Sigmoid colon (tissue), 7 donors: Measurements from ENCODE around the gene ALPG. TPM values are rescaled to one million over a fixed set of nuclear protein-coding genes. Genes with fewer than 3 reads are reported as not detected.
"Not testable (repeated sequence)": the region's sequence is repeated elsewhere in the genome, so short reads cannot be mapped to it uniquely, and the experiment has no call there.

Experiments
- DNase-seq: peaks from one replicate; pipeline ENCODE4 v3.0.0-alpha.2; 2019
- H3K27ac ChIP-seq, 4 donors: fragments of 200-600 bp; sonication (generic); one replicate each; pipeline ENCODE4 v1.5.1; 2016 to 2019; ENCODE audit warnings: mild to moderate bottlenecking in 1 of 4
- H3K27me3 ChIP-seq, 3 donors: fragments of 200-600 bp; sonication (generic); one replicate each; pipeline ENCODE4 v1.5.1; 2019; ENCODE audit warnings: mild to moderate bottlenecking in 1 of 3
- H3K36me3 ChIP-seq, 4 donors: fragments of 200-600 bp; sonication (generic); one replicate each; pipeline ENCODE4 v1.5.1; 2016 to 2019
- H3K4me1 ChIP-seq, 4 donors: fragments of 200-600 bp; sonication (generic); one replicate each; pipeline ENCODE4 v1.5.1; 2017 to 2019
- H3K4me3 ChIP-seq, 4 donors: fragments of 200-600 bp; sonication (generic); one replicate each; pipeline ENCODE4 v1.5.1; 2017 to 2019; ENCODE audit warnings: mild to moderate bottlenecking in 2 of 4, moderate library complexity in 1 of 4
- H3K9me3 ChIP-seq, 4 donors: fragments of 200-600 bp in 3 of 4; sonication (generic) in 3 of 4; one replicate each; pipeline versions ENCODE4 v1.5.1 to v1.6.1; 2013 to 2019
- EP300 ChIP-seq, 4 donors: sonication (generic); formaldehyde crosslinking; IDR thresholded peaks; one replicate each; pipeline ENCODE4 v1.6.1; 2017; ENCODE audit warnings: antibody characterized with exemption in 4 of 4
- POLR2A ChIP-seq, 2 donors: fragments of 450-650 bp; IDR thresholded peaks; one replicate each; pipeline ENCODE4 v1.6.1; 2016; ENCODE audit warnings: antibody characterized with exemption in 2 of 2, mild to moderate bottlenecking in 2 of 2, moderate library complexity in 2 of 2
- POLR2AphosphoS5 ChIP-seq, 4 donors: sonication (generic); formaldehyde crosslinking; IDR thresholded peaks; one replicate each; pipeline ENCODE4 v1.6.1; 2017; ENCODE audit warnings: antibody characterized with exemption in 4 of 4
- WGBS, 2 donors: extraction: QIAGEN DNeasy Blood & Tissue Kit; methylation state at CpG; one replicate each; pipeline ENCODE4 v1.1.7; 2013; 5-methylcytosine and 5-hydroxymethylcytosine counted together
- intact Hi-C: fragments of 100-400 bp; cut with DNase I; formaldehyde crosslinking; loops from one replicate; pipeline ENCODE4 v1.15.1; 2023
- polyA plus RNA-seq, 3 donors: library from polyadenylated mRNA; stranded (reverse); fragments of 200-250 nt; gene quantifications; one replicate each; pipeline ENCODE4 v1.2.3, GENCODE V29; 2013
- total RNA-seq, 4 donors: library from RNA; depleted of rRNA; stranded (reverse); fragments of >200 nt; gene quantifications; one replicate each; pipeline ENCODE4 v1.1.0, GENCODE V29; 2016
- TF ChIP-seq, protein P1 (sequence below), 4 experiments: fragments of 450-650 bp in 3 of 4; fragments of 200-600 bp in 1 of 4; IDR thresholded peaks; one replicate each; pipeline ENCODE4 v1.5.1; 2016 to 2019; ENCODE audit warnings: antibody characterized with exemption in 4 of 4, mild to moderate bottlenecking in 3 of 4, moderate library complexity in 2 of 4
- donor health status: healthy with polysubstance abuse.
- donor health status: Bipolar disorder and iron deficiency.
- donor health status: healthy.

The ALPG gene
- total and polyA plus RNA-seq, 7 donors = 0.10 TPM; not detected in 6

DNA sequence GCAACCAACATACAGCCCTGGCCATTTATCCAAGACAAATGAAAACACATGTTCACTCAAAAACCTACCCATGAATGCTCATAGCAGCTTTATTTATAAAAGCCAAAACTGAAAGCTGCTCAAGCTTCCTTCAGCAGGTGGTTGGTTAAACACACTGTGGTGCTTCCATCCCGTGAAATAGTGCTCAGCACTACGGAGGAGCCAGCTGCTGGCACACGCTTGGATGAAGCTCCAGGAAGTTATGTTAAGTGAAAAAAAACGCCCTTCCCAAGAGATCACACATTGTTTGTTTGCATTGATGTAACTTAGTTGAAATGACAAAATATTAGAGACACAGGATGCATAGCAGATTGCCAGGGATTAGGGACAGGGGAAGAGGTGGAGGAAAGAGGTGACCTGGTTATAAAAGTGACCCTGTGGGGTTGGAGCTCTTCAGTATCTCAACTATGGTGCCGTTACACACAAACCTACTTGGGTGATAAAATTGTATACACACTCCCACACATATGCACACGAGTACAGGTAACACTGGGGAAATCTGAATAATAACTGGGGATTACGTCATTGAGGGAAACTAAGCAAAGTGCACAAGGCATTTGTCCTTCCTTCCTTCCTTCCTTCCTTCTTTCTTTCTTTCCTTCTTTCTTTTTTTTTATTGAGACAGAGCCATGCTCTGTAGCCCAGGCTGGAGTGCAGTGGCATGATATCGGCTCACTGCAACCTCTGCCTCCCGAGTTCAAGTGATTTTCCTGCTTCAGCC is 6.2 kb upstream of the ALPG start:
- TF ChIP-seq EP300 (IDR thresholded peaks at IDR 0.05) (no peak), POLR2AphosphoS5 (IDR thresholded peaks at IDR 0.05) (no peak), POLR2A (IDR thresholded peaks at IDR 0.05) (no peak)
- TF ChIP-seq, protein P1, sequence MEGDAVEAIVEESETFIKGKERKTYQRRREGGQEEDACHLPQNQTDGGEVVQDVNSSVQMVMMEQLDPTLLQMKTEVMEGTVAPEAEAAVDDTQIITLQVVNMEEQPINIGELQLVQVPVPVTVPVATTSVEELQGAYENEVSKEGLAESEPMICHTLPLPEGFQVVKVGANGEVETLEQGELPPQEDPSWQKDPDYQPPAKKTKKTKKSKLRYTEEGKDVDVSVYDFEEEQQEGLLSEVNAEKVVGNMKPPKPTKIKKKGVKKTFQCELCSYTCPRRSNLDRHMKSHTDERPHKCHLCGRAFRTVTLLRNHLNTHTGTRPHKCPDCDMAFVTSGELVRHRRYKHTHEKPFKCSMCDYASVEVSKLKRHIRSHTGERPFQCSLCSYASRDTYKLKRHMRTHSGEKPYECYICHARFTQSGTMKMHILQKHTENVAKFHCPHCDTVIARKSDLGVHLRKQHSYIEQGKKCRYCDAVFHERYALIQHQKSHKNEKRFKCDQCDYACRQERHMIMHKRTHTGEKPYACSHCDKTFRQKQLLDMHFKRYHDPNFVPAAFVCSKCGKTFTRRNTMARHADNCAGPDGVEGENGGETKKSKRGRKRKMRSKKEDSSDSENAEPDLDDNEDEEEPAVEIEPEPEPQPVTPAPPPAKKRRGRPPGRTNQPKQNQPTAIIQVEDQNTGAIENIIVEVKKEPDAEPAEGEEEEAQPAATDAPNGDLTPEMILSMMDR (IDR thresholded peaks at IDR 0.05) = no peak
- no peaks in the 10 kb centered on the region for H3K9me3 ChIP-seq
- H3K27me3 ChIP-seq = peaks cover 0 to 11% (median 6%) of the 10 kb centered on the region in 3 donors
- WGBS, 2 donors = 32 to 56% methylated on average over 9 of the region's 9 CpGs
- no peaks in the 10 kb centered on the region for H3K36me3 ChIP-seq
- intact Hi-C loops = no loop called here
- no peaks in the 10 kb centered on the region for H3K4me1 ChIP-seq
- H3K27ac ChIP-seq = no peak overlapping the region
- no peak for DNase-seq
- H3K4me3 ChIP-seq = no peak overlapping the region

DNA sequence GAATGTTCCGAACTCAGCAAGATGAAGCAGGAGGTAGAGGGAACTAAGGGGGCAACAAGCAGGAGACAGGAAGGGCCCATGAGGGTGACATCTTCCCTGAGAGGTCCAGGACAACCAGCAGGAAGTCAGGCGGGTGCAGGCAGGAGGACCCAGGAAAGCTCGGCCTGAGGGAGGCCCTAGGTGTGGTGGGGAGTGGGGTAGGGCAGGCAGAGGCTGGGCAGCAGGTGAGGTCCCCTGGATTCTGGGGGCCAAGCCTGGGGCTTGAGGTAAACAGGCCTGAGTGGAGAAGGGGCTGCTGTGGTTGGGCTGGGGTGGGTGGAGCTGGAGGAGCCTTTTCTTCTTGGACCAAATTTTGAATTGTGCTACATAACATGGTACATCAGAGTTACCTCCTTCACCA is 4.1 kb upstream of the ALPG start:
- peaks cover 0 to 11% (median 6%) of the 10 kb centered on the region in 3 donors for H3K27me3 ChIP-seq
- no peak overlapping the region for H3K4me3 ChIP-seq
- WGBS, 2 donors = 92 to 93% methylated on average over 3 of the region's 3 CpGs
- H3K9me3 ChIP-seq = no peaks in the 10 kb centered on the region
- intact Hi-C loops = no loop called here
- H3K36me3 ChIP-seq = no peaks in the 10 kb centered on the region
- H3K27ac ChIP-seq = no peak overlapping the region
- DNase-seq = no peak
- no peaks in the 10 kb centered on the region for H3K4me1 ChIP-seq
- no peak for TF ChIP-seq POLR2AphosphoS5 (IDR thresholded peaks at IDR 0.05)
- no peak for TF ChIP-seq POLR2A (IDR thresholded peaks at IDR 0.05)
- TF ChIP-seq EP300 (IDR thresholded peaks at IDR 0.05) = no peak
- TF ChIP-seq, protein P1 (IDR thresholded peaks at IDR 0.05) = no peak

DNA sequence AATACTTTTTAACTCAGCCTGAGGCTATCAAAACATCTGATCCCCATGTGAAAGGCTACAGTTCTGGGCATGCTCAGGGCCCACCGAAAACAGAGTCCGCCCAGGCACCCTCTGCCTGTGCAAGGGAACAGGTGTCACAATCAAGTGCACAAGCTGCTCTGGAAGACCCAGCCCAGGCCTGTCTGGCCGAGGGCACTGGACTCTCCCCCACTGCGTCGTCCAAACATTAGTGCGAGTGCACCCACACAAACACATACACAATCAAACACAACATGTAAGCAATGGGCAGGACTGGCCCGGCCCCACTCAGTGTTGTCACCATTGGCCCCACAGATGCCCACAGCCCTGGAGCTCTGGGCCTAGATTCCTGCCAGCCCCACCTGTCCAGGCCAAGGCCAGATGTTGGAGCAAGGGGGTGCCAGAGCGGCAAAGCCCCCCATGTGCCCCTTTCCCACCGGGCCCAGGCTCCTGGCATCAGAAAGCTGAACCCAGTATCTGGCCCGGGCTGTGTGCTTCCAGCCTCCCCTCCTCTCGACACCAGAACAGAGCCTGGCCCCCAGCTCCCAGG is 617 bp upstream of the ALPG start:
- peaks cover 0 to 13% (median 0%) of the 10 kb centered on the region in 3 donors for H3K27me3 ChIP-seq
- 90 to 95% methylated on average over 11 of the region's 11 CpGs for WGBS, 2 donors
- no peak overlapping the region for H3K27ac ChIP-seq
- DNase-seq = peak; percentile 34
- no peaks in the 10 kb centered on the region for H3K4me1 ChIP-seq
- intact Hi-C loops = no loop called here
- TF ChIP-seq, protein P1 (IDR thresholded peaks at IDR 0.05) = no peak
- TF ChIP-seq EP300 (IDR thresholded peaks at IDR 0.05) (no peak), POLR2AphosphoS5 (IDR thresholded peaks at IDR 0.05) (no peak), POLR2A (IDR thresholded peaks at IDR 0.05) (no peak)
- H3K9me3 ChIP-seq = no peaks in the 10 kb centered on the region
- no peaks in the 10 kb centered on the region for H3K36me3 ChIP-seq
- no peak overlapping the region for H3K4me3 ChIP-seq

DNA sequence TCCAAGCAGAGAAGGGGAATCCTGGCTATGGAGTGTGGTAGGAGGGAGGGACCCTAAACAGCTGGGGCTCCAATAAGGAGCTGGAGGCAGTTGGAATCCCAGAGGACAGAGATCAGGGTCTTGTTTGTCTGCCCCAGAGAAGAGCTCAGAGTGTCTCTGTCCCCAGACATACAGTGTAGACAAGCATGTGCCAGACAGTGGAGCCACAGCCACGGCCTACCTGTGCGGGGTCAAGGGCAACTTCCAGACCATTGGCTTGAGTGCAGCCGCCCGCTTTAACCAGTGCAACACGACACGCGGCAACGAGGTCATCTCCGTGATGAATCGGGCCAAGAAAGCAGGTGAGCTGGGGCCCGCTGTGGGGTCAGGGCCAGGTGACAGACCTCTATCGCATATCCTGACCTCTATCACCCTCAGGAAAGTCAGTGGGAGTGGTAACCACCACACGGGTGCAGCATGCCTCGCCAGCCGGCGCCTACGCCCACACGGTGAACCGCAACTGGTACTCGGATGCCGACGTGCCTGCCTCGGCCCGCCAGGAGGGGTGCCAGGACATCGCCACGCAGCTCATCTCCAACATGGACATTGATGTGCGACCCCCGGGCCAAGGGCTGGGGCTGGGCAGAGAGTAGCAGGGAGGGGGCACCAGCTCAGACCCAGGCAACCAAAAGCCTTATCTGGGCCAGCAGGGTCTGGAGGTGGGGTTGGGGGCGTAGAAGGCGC is 945 bp downstream of the ALPG start:
- DNase-seq = peak; percentile 53

DNA sequence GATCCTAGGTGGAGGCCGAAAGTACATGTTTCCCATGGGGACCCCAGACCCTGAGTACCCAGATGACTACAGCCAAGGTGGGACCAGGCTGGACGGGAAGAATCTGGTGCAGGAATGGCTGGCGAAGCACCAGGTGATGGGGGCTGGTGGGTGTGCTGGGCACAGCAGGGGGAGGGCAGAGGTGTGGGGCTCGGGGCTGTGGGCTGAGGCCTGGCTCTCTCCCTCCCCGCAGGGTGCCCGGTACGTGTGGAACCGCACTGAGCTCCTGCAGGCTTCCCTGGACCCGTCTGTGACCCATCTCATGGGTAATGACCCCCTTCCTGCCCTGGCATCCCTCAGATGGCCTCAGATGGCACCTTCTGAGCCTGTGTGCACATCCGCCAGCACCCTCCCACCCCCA is 1.6 kb downstream of the ALPG start:
- intact Hi-C loops, H3K4me3 ChIP-seq, H3K4me1 ChIP-seq, H3K36me3 ChIP-seq, H3K9me3 ChIP-seq, H3K27ac ChIP-seq: not testable (repeated sequence)
- WGBS, 2 donors = 90 to 92% methylated on average over 10 of the region's 10 CpGs
- DNase-seq = peak; percentile 25
- peaks cover 0 to 13% (median 0%) of the 10 kb centered on the region in 3 donors for H3K27me3 ChIP-seq

More for the DNA sequence above, 945 bp downstream of the ALPG start:
- H3K4me3 ChIP-seq, intact Hi-C loops, H3K9me3 ChIP-seq, H3K27ac ChIP-seq, H3K4me1 ChIP-seq, H3K36me3 ChIP-seq: not testable (repeated sequence)
- H3K27me3 ChIP-seq = peaks cover 0 to 13% (median 0%) of the 10 kb centered on the region in 3 donors
- WGBS, 2 donors = 92 to 93% methylated on average over 30 of the region's 30 CpGs

DNA sequence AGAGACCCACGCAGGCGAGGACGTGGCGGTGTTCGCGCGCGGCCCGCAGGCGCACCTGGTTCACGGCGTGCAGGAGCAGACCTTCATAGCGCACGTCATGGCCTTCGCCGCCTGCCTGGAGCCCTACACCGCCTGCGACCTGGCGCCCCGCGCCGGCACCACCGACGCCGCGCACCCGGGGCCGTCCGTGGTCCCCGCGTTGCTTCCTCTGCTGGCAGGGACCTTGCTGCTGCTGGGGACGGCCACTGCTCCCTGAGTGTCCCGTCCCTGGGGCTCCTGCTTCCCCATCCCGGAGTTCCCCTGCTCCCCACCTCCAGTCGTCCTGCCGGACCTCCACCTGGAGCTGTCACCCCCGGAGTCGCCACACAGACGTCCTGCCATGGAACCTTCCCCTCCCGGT is 3.0 kb downstream of the ALPG start:
- H3K27ac ChIP-seq, H3K36me3 ChIP-seq, intact Hi-C loops, H3K4me3 ChIP-seq, H3K9me3 ChIP-seq, DNase-seq, H3K4me1 ChIP-seq: not testable (repeated sequence)
- 71 to 83% methylated on average over 40 of the region's 40 CpGs for WGBS, 2 donors
- peaks cover 0 to 13% (median 0%) of the 10 kb centered on the region in 3 donors for H3K27me3 ChIP-seq
